Upper lobe of right lung (tissue), 1 donor: ENCODE data around the gene UBXN1. TPM values are rescaled to one million over a fixed set of nuclear protein-coding genes. Genes with fewer than 3 reads are reported as not detected.
A peak's percentile ranks its signal among the peaks of the same experiment; 100 is the strongest.

Experiments
- ATAC-seq: fragments of 200-7000 bp; cut with Tn5 transposase; one replicate; pipeline ENCODE4 v1.9.1; 2020; ENCODE audit warnings: mild to moderate bottlenecking, moderate library complexity
- DNase-seq: peaks from one replicate; pipeline ENCODE4 v3.0.0-alpha.2; 2020
- H3K27ac ChIP-seq: fragments of 200-600 bp; one replicate; pipeline ENCODE4 v1.8.0; 2022
- H3K27me3 ChIP-seq: fragments of 200-600 bp; one replicate; pipeline ENCODE4 v1.8.0; 2022; ENCODE audit warnings: mild to moderate bottlenecking
- H3K36me3 ChIP-seq: fragments of 200-600 bp; one replicate; pipeline ENCODE4 v1.8.0; 2022
- H3K4me1 ChIP-seq: fragments of 200-600 bp; one replicate; pipeline ENCODE4 v1.8.0; 2022
- H3K4me3 ChIP-seq: fragments of 200-600 bp; one replicate; pipeline ENCODE4 v1.8.0; 2022; ENCODE audit warnings: mild to moderate bottlenecking
- H3K9me3 ChIP-seq: fragments of 200-600 bp; one replicate; pipeline ENCODE4 v1.8.0; 2022
- CTCF ChIP-seq: fragments of 200-600 bp; IDR thresholded peaks from one replicate; pipeline ENCODE4 v1.8.0; 2022; ENCODE audit warnings: antibody characterized with exemption
- intact Hi-C: fragments of 100-400 bp; cut with DNase I; formaldehyde crosslinking; loops from one replicate; pipeline ENCODE4 v1.11.0; 2022
- long read RNA-seq: library from polyadenylated mRNA; unstranded; transcript quantifications from one replicate; pipeline ENCODE4 v2.0.0, GENCODE V29; 2021
- total RNA-seq: library from RNA; stranded (reverse); fragmentation: NEBNext Ultra II Directional; extraction: Animal tissue kit (Norgen Biotek cat#: 25700); gene quantifications from one replicate; pipeline ENCODE4 v1.2.1, GENCODE V29; 2021
- donor health status: DM: no; HTN: yes; CAD: no; lungs with severe emphysema.

UBXN1 gene
- 95.2 TPM for total RNA-seq
- long read RNA-seq, transcript UBXN1-217 (10 exons, 943 nt), result minor isoform, 10 of 179 reads
- long read RNA-seq, transcript UBXN1-202 (9 exons, 1,153 nt), result major isoform, 146 of 179 reads
- long read RNA-seq, transcript UBXN1-206 (8 exons, 1,257 nt), result minor isoform, 7 of 179 reads
- long read RNA-seq, partial matches to known transcripts, result 6 of 179 reads
- long read RNA-seq, other reads (novel, unspliced or antisense), result 10 of 179 reads

- intact Hi-C loops, result no loop called here
- no peaks in the 10 kb centered on the region for H3K27me3 ChIP-seq
- peaks cover 24% of the 10 kb centered on the region for H3K4me1 ChIP-seq
- DNase-seq (peak; percentile 94), ATAC-seq (peak; percentile 95)
- peak within 1 kb of the TSS; percentile 92 for H3K27ac ChIP-seq
- no peak for TF ChIP-seq CTCF
- H3K36me3 ChIP-seq, result peaks cover 34% of the 10 kb centered on the region
- peak within 1 kb of the TSS; percentile 94 for H3K4me3 ChIP-seq
- no peaks in the 10 kb centered on the region for H3K9me3 ChIP-seq
These were observed at the start of gene UBXN1 for GRCh38 chr11:62678770-62679696. Gene UBXN1 (minus strand): TSS chr11:62679073. CDS start chr11:62678923, 150 bp downstream.

GRCh38 chr11:62728171-62728988 is 49.5 kb upstream of the UBXN1 start, which contains the start of gene TTC9C:
Gene TTC9C (plus strand): TSS chr11:62728486. CDS start chr11:62728849, 363 bp downstream.
- peaks cover 39% of the 10 kb centered on the region for H3K4me1 ChIP-seq
- peak within 1 kb of the TSS; percentile 95 for H3K27ac ChIP-seq
- ATAC-seq (peak; percentile 68), DNase-seq (peak; percentile 92)
- no peak for TF ChIP-seq CTCF
- H3K36me3 ChIP-seq, result peaks cover 25% of the 10 kb centered on the region
- H3K27me3 ChIP-seq, result no peaks in the 10 kb centered on the region
- H3K4me3 ChIP-seq, result peak within 1 kb of the TSS; percentile 77
- H3K9me3 ChIP-seq, result no peaks in the 10 kb centered on the region
- intact Hi-C loops, result no loop called here

- H3K9me3 ChIP-seq, result no peaks in the 10 kb centered on the region
- H3K27me3 ChIP-seq, result no peaks in the 10 kb centered on the region
- H3K4me3 ChIP-seq, result peak overlapping the region; percentile 77
- H3K36me3 ChIP-seq, result peaks cover 27% of the 10 kb centered on the region
- peak overlapping the region; percentile 95 for H3K27ac ChIP-seq
- no peak for TF ChIP-seq CTCF
- DNase-seq, result peak; percentile 87
- intact Hi-C loops, result no loop called here
- H3K4me1 ChIP-seq, result peaks cover 39% of the 10 kb centered on the region
- ATAC-seq, result peak; percentile 66
These were observed 48.9 kb upstream of the UBXN1 start for GRCh38 chr11:62727872-62728170.

GRCh38 chr11:62727165-62727871 is 48.4 kb upstream of the UBXN1 start, which contains the start of gene HNRNPUL2:
Gene HNRNPUL2 (minus strand): TSS chr11:62727457. CDS start chr11:62727156, 301 bp downstream.
- H3K27ac ChIP-seq, result peak within 1 kb of the TSS; percentile 95
- intact Hi-C loops, result no loop called here
- no peaks in the 10 kb centered on the region for H3K9me3 ChIP-seq
- peak; percentile 93 for ATAC-seq
- peak within 1 kb of the TSS; percentile 77 for H3K4me3 ChIP-seq
- H3K27me3 ChIP-seq, result no peaks in the 10 kb centered on the region
- no peak for TF ChIP-seq CTCF
- peaks cover 39% of the 10 kb centered on the region for H3K4me1 ChIP-seq
- peaks cover 32% of the 10 kb centered on the region for H3K36me3 ChIP-seq
- DNase-seq, result peak; percentile 99

- H3K4me3 ChIP-seq, result peak overlapping the region; percentile 77
- H3K4me1 ChIP-seq, result peaks cover 44% of the 10 kb centered on the region
- H3K36me3 ChIP-seq, result peaks cover 37% of the 10 kb centered on the region
- no peak for DNase-seq
- H3K27ac ChIP-seq, result peak overlapping the region; percentile 95
- no peak for TF ChIP-seq CTCF
- H3K9me3 ChIP-seq, result no peaks in the 10 kb centered on the region
- ATAC-seq, result no peak
- intact Hi-C loops, result no loop called here
- H3K27me3 ChIP-seq, result no peaks in the 10 kb centered on the region
These were observed 48.0 kb upstream of the UBXN1 start for GRCh38 chr11:62726915-62727164.
